HEK293 (cell line): Measurements from ENCODE around the gene RSU1.

Source experiments
- CTCF ChIA-PET: fragments of 350-600 bp; formaldehyde crosslinking; extraction: SDS; loops from one replicate; lab custom pipeline; 2021; ENCODE audit warnings: antibody characterized with exemption; lab: Yijun Ruan, JAX
- POLR2A ChIA-PET: fragments of 300-600 bp; formaldehyde crosslinking; extraction: SDS; loops from one replicate; lab custom pipeline; 2020; ENCODE audit warnings: antibody characterized with exemption, inconsistent platforms; lab: Yijun Ruan, JAX
- H3K27ac ChIP-seq: fragments of 200-500 bp; sonication (Bioruptor generic); 2 replicates; pipeline ENCODE4 v1.5.1; 2014; ENCODE audit warnings: low read depth, low read length, control low read depth, inconsistent platforms; ENCODE audit errors: extremely low read depth
- H3K36me3 ChIP-seq, 2 experiments: fragments of 200-500 bp in 1 of 2; sonication (Bioruptor generic) in 1 of 2; 1 replicate in 1 of 2; 2 replicates in 1 of 2; pipeline ENCODE4 v1.5.1; 2014 to 2017; ENCODE audit warnings: inconsistent platforms in 2 of 2, low read length in 2 of 2; ENCODE audit not compliant: control insufficient read depth in 2 of 2, insufficient read depth in 1 of 2
- H3K4me1 ChIP-seq: fragments of 200-500 bp; sonication (Bioruptor generic); 2 replicates; pipeline ENCODE4 v1.5.1; 2014; ENCODE audit warnings: mild to moderate bottlenecking, low read length, inconsistent platforms; ENCODE audit not compliant: control insufficient read depth, insufficient read depth
- H3K4me3 ChIP-seq: 2 replicates; pipeline ENCODE4 v1.5.1; 2011; ENCODE audit warnings: low read depth, mild to moderate bottlenecking, control low read depth, low read length, moderate library complexity
- H3K9me3 ChIP-seq: fragments of 200-500 bp; sonication (Bioruptor generic); 2 replicates; pipeline ENCODE4 v1.5.1; 2014; ENCODE audit warnings: low read depth, low read length, inconsistent platforms; ENCODE audit not compliant: control insufficient read depth, insufficient read depth
- BCL6B ChIP-seq: fragments of 450-650 bp; formaldehyde crosslinking; IDR thresholded peaks from 2 replicates; pipeline ENCODE4 v1.5.1; 2017; ENCODE audit warnings: missing biosample characterization, missing genetic modification characterization
- GLIS1 ChIP-seq: fragments of 450-650 bp; formaldehyde crosslinking; IDR thresholded peaks from 2 replicates; pipeline ENCODE4 v1.5.1; 2016; ENCODE audit warnings: missing biosample characterization, missing genetic modification characterization
- GLIS2 ChIP-seq: fragments of 450-650 bp; formaldehyde crosslinking; IDR thresholded peaks from 2 replicates; pipeline ENCODE4 v1.5.1; 2016; ENCODE audit warnings: missing biosample characterization, missing genetic modification characterization
- IKZF3 ChIP-seq: fragments of 450-650 bp; IDR thresholded peaks from 2 replicates; pipeline ENCODE4 v1.5.0; 2018; ENCODE audit warnings: missing biosample characterization, mild to moderate bottlenecking, missing genetic modification characterization, moderate library complexity
- YY2 ChIP-seq: fragments of 450-650 bp; formaldehyde crosslinking; IDR thresholded peaks from 2 replicates; pipeline ENCODE4 v1.5.1; 2016; ENCODE audit warnings: missing biosample characterization, missing genetic modification characterization
- ZBTB8A ChIP-seq: fragments of 450-650 bp; formaldehyde crosslinking; IDR thresholded peaks from 2 replicates; pipeline ENCODE4 v1.5.1; 2016; ENCODE audit warnings: missing biosample characterization, missing genetic modification characterization
- ZEB2 ChIP-seq: fragments of 450-650 bp; formaldehyde crosslinking; IDR thresholded peaks from 2 replicates; pipeline ENCODE4 v1.5.1; 2016; ENCODE audit warnings: missing biosample characterization, missing genetic modification characterization
- ZNF112 ChIP-seq: fragments of 450-650 bp; formaldehyde crosslinking; IDR thresholded peaks from 2 replicates; pipeline ENCODE4 v1.5.0; 2017; ENCODE audit warnings: missing biosample characterization, missing genetic modification characterization
- ZNF132 ChIP-seq: fragments of 450-650 bp; formaldehyde crosslinking; IDR thresholded peaks from 2 replicates; pipeline ENCODE4 v1.5.1; 2017; ENCODE audit warnings: missing biosample characterization, missing genetic modification characterization, borderline replicate concordance
- ZNF2 ChIP-seq: fragments of 450-650 bp; formaldehyde crosslinking; IDR thresholded peaks from 2 replicates; pipeline ENCODE4 v1.5.1; 2016; ENCODE audit warnings: missing biosample characterization, missing genetic modification characterization
- ZNF221 ChIP-seq: fragments of 450-650 bp; formaldehyde crosslinking; IDR thresholded peaks from 2 replicates; pipeline ENCODE4 v1.5.1; 2017; ENCODE audit warnings: missing biosample characterization, missing genetic modification characterization, borderline replicate concordance
- ZNF292 ChIP-seq: fragments of 450-650 bp; formaldehyde crosslinking; IDR thresholded peaks from 2 replicates; pipeline ENCODE4 v1.5.1; 2016; ENCODE audit warnings: low read depth, missing biosample characterization, missing genetic modification characterization, borderline replicate concordance
- ZNF302 ChIP-seq: fragments of 450-650 bp; formaldehyde crosslinking; IDR thresholded peaks from 2 replicates; pipeline ENCODE4 v1.5.1; 2016; ENCODE audit warnings: missing biosample characterization, missing genetic modification characterization, low read depth
- ZNF404 ChIP-seq: fragments of 450-650 bp; formaldehyde crosslinking; IDR thresholded peaks from 2 replicates; pipeline ENCODE4 v1.5.1; 2017; ENCODE audit warnings: missing biosample characterization, missing genetic modification characterization
- ZNF555 ChIP-seq: fragments of 450-650 bp; formaldehyde crosslinking; conservative IDR thresholded peaks from 2 replicates; pipeline ENCODE4 v1.5.1; 2017; ENCODE audit warnings: missing biosample characterization, mild to moderate bottlenecking, missing genetic modification characterization, inconsistent platforms
- ZNF664 ChIP-seq: fragments of 450-650 bp; formaldehyde crosslinking; IDR thresholded peaks from 2 replicates; pipeline ENCODE4 v1.5.1; 2016; ENCODE audit warnings: missing biosample characterization, missing genetic modification characterization
- ZNF768 ChIP-seq: fragments of 450-650 bp; formaldehyde crosslinking; IDR thresholded peaks from 2 replicates; pipeline ENCODE4 v1.5.1; 2018; ENCODE audit warnings: missing biosample characterization, mild to moderate bottlenecking, missing genetic modification characterization
- TF ChIP-seq, protein P1 (sequence below): fragments of 450-650 bp; formaldehyde crosslinking; IDR thresholded peaks from 2 replicates; pipeline ENCODE4 v1.5.1; 2016; ENCODE audit warnings: missing biosample characterization, missing genetic modification characterization

The RSU1 gene

GRCh38 chr10:16765509-16766375 is 51.5 kb downstream of the RSU1 start:
- Histone ChIP-seq H3K27ac (no peak overlapping the region), H3K9me3 (no peaks in the 10 kb centered on the region), H3K36me3 (no peaks in the 10 kb centered on the region), H3K4me1 (no peaks in the 10 kb centered on the region), H3K4me3 (no peak overlapping the region)
- TF ChIP-seq ZNF2 (tag by site-specific recombination) (no peak), IKZF3 (tag by site-specific recombination) (no peak), ZNF664 (tag by site-specific recombination) (no peak), ZNF404 (tag by site-specific recombination) (no peak), ZNF112 (tag by site-specific recombination) (no peak), ZNF221 (tag by site-specific recombination) (no peak), YY2 (no peak), ZNF302 (tag by site-specific recombination) (no peak), GLIS2 (tag by site-specific recombination) (no peak), ZNF132 (tag by site-specific recombination) (no peak), ZNF768 (tag by site-specific recombination) (no peak)
- TF ChIP-seq, protein P1, sequence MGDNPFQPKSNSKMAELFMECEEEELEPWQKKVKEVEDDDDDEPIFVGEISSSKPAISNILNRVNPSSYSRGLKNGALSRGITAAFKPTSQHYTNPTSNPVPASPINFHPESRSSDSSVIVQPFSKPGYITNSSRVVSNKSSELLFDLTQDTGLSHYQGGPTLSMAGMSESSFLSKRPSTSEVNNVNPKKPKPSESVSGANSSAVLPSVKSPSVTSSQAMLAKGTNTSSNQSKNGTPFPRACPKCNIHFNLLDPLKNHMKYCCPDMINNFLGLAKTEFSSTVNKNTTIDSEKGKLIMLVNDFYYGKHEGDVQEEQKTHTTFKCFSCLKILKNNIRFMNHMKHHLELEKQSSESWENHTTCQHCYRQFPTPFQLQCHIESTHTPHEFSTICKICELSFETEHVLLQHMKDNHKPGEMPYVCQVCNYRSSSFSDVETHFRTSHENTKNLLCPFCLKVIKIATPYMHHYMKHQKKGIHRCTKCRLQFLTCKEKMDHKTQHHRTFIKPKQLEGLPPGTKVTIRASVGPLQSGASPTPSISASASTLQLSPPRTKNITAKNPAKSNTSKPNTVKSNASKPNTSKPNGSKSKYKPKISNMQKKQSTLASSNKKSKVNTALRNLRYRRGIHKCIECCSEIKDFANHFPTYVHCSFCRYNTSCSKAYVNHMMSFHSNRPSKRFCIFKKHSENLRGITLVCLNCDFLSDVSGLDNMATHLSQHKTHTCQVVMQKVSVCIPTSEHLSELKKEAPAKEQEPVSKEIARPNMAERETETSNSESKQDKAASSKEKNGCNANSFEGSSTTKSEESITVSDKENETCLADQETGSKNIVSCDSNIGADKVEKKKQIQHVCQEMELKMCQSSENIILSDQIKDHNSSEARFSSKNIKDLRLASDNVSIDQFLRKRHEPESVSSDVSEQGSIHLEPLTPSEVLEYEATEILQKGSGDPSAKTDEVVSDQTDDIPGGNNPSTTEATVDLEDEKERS, result no peak
- ChIA-PET POLR2A (no interaction called here), CTCF (no interaction called here)

- Histone ChIP-seq H3K4me1 (no peaks in the 10 kb centered on the region), H3K36me3 (no peaks in the 10 kb centered on the region; a peak in 1 of 3 replicates), H3K4me3 (no peak overlapping the region), H3K9me3 (no peaks in the 10 kb centered on the region), H3K27ac (no peak overlapping the region)
- TF ChIP-seq ZNF292 (tag by site-specific recombination) (no peak), BCL6B (tag by site-specific recombination) (no peak), GLIS1 (no peak), ZNF555 (tag by site-specific recombination) (no peak), ZEB2 (tag by site-specific recombination) (no peak), ZBTB8A (tag by site-specific recombination) (no peak), ZNF132 (tag by site-specific recombination) (no peak)
- CTCF ChIA-PET, result interaction anchor here (1.1 kb wide), 1 partner anchor 16 kb away, joined by 4 read pairs; no protein-coding TSS in a partner anchor
- POLR2A ChIA-PET, result no interaction called here
Observed at GRCh38 chr10:16761300-16761699, 55.9 kb downstream of the RSU1 start.
